H1 (cell line): ENCODE results near the gene SCAMP5. TPM values are rescaled to one million over a fixed set of nuclear protein-coding genes. Genes with fewer than 3 reads are reported as not detected.

ENCODE experiments used
- ATF3 ChIP-seq: IDR thresholded peaks from 2 replicates; pipeline ENCODE4 v1.6.1; 2011; ENCODE audit warnings: low read depth, mild to moderate bottlenecking, low read length; ENCODE audit not compliant: insufficient read depth
- CBX8 ChIP-seq: fragments of 300-800, 300-1000 bp; sonication (generic); IDR thresholded peaks from 2 replicates; pipeline ENCODE4 v1.7.1; 2016; ENCODE audit warnings: low read depth, low read length, borderline replicate concordance
- EZH2 ChIP-seq: fragments of 200-600 bp; sonication (generic); IDR thresholded peaks from 2 replicates; pipeline ENCODE4 v1.7.1; 2012; ENCODE audit warnings: low read depth, mild to moderate bottlenecking, moderate library complexity, low read length, inconsistent platforms; ENCODE audit not compliant: severe bottlenecking
- FOSL1 ChIP-seq: IDR thresholded peaks from 2 replicates; pipeline ENCODE4 v1.6.1; 2011; ENCODE audit warnings: mild to moderate bottlenecking, low read depth, low read length, moderate library complexity; ENCODE audit not compliant: insufficient read depth
- KDM4A ChIP-seq: IDR thresholded peaks from one replicate; pipeline ENCODE4 v1.7.1; 2012; ENCODE audit warnings: low read depth, mild to moderate bottlenecking, moderate library complexity, low read length, inconsistent platforms; ENCODE audit not compliant: severe bottlenecking
- POLR2A ChIP-seq, 2 experiments: IDR thresholded peaks; 1 replicate in 1 of 2; 2 replicates in 1 of 2; pipeline ENCODE4 v1.6.1; 2011; ENCODE audit warnings: low read depth in 2 of 2, low read length in 2 of 2, mild to moderate bottlenecking in 2 of 2; ENCODE audit errors: control extremely low read depth in 1 of 2
- SUZ12 ChIP-seq: fragments of 200-600 bp; sonication (generic); IDR thresholded peaks from 2 replicates; pipeline ENCODE4 v1.6.1; 2012; ENCODE audit warnings: mild to moderate bottlenecking, inconsistent platforms, low read length, moderate library complexity, mixed read lengths
- polyA plus RNA-seq, 7 experiments: library from polyadenylated mRNA; depleted of rRNA in 3 of 7; stranded (reverse) in 5 of 7; unstranded in 2 of 7; fragments of >200 nt in 5 of 7; fragments of 200-250 nt in 2 of 7; gene quantifications; 1 replicate in 5 of 7; 2 replicates in 1 of 7; 4 replicates in 1 of 7; pipeline versions ENCODE4 v1.2.1 to v1.2.3, GENCODE V29; 2011 to 2013; ENCODE audit warnings: missing spikeins in 2 of 7, mixed read lengths in 2 of 7
- total RNA-seq: library from RNA; stranded (reverse); fragmentation: NEBNext Ultra II Directional; extraction: Animal tissue kit (Norgen Biotek cat#: 25700); gene quantifications from 2 replicates; pipeline ENCODE4 v1.2.1, GENCODE V29; 2021

SCAMP5 gene
- total and polyA plus RNA-seq, 2 of the 8 experiments (the other 6 are each of a cell fraction or from before 2014, with no cell fraction given) = 55.4 to 94.7 TPM

GRCh38 chr15:74958908-74959585 is 36.3 kb upstream of the SCAMP5 start (continued):
- no peak for TF ChIP-seq ATF3
- no peak for TF ChIP-seq POLR2A (IDR thresholded peaks at IDR 0.05; ENCODE audit: control extremely low read depth in 1 of 2, low read depth in 2 of 2, low read length in 2 of 2)
- TF ChIP-seq SUZ12 = peak; percentile 73; the same call in 1 of the 2 replicates
- peak; percentile 60 for TF ChIP-seq EZH2
- TF ChIP-seq CBX8 = no peak
- no peak for TF ChIP-seq FOSL1
- TF ChIP-seq KDM4A = peak; percentile 69
- TF ChIP-seq, all 59 proteins: peak for 9
